Osteocyte (in vitro differentiated cells): Measurements from ENCODE around the gene TMEM106C. TPM values are rescaled to one million over a fixed set of nuclear protein-coding genes. Genes with fewer than 3 reads are reported as not detected.

Experiments
- DNase-seq: peaks from one replicate; pipeline ENCODE4 v3.0.0; 2021; ENCODE audit warnings: mixed read lengths; ENCODE audit not compliant: unreplicated experiment; ENCODE audit errors: extremely low spot score
- H3K27ac Mint-ChIP-seq: one replicate; pipeline ENCODE4 v1.8.0; 2021; ENCODE audit warnings: mild to moderate bottlenecking, mixed read lengths; ENCODE audit not compliant: unreplicated experiment
- H3K27me3 Mint-ChIP-seq: one replicate; pipeline ENCODE4 v1.8.0; 2021; ENCODE audit warnings: mixed read lengths; ENCODE audit not compliant: unreplicated experiment
- H3K36me3 Mint-ChIP-seq: one replicate; pipeline ENCODE4 v1.8.0; 2021; ENCODE audit warnings: mixed read lengths; ENCODE audit not compliant: unreplicated experiment
- H3K4me1 Mint-ChIP-seq: one replicate; pipeline ENCODE4 v1.8.0; 2021; ENCODE audit warnings: mixed read lengths; ENCODE audit not compliant: unreplicated experiment
- H3K4me3 Mint-ChIP-seq: one replicate; pipeline ENCODE4 v1.8.0; 2021; ENCODE audit warnings: mild to moderate bottlenecking, moderate library complexity, mixed read lengths; ENCODE audit not compliant: unreplicated experiment
- H3K9me3 Mint-ChIP-seq: one replicate; pipeline ENCODE4 v1.8.0; 2021; ENCODE audit warnings: mixed read lengths; ENCODE audit not compliant: unreplicated experiment
- CTCF ChIP-seq: fragments of 200-600 bp; sonication (generic); IDR thresholded peaks from 2 replicates; pipeline ENCODE4 v1.5.0; 2021; ENCODE audit warnings: antibody characterized with exemption, mild to moderate bottlenecking, moderate library complexity
- total RNA-seq: library from RNA; stranded (reverse); gene quantifications from 2 replicates; pipeline ENCODE4 v1.2.1, GENCODE V29; 2021

The TMEM106C gene
- total RNA-seq, 1 donor from 2014 or later = 53.2 TPM

DNA sequence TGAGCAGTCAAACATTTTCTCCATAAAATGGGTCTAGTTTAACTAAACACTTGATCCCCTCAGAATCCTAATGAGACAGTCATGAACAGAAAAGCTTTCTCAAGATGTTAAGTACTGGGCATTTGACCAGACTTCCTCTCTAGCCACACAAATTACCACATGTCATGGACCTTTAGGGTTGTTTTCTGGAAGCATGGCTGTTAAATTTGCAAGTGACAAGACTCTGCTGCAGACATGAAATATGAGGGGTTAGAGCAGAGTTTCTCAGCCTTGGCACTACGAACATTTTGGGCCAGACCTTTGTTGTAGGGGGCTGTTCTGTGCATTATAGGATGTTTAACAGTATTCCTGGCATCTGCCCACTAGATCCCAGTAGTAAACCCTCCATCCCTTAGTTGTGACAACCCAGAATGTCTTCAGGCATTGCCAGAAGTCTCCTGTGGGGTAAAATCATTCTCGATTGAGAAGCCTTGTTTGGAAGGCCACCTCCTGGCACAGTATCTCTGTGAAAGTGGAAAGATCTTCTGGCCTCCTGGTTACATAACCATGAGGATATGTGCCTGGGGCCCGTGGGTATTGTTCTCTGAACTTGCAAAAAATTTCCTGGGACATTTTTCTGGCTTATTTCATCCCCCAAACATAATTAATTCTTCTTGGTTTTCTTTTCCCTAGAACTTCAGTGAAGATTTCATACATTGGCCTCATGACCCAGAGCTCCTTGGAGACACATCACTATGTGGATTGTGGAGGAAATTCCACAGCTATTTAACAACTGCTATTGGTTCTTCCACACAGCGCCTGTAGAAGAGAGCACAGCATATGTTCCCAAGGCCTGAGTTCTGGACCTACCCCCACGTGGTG, 4.3 kb downstream of the TMEM106C start:
- peaks cover 4% of the 10 kb centered on the region for H3K36me3 Mint-ChIP-seq
- no peak overlapping the region for H3K27ac Mint-ChIP-seq
- TF ChIP-seq CTCF = no peak
- no peak for DNase-seq
- peaks cover 29% of the 10 kb centered on the region for H3K4me1 Mint-ChIP-seq
- H3K9me3 Mint-ChIP-seq = no peaks in the 10 kb centered on the region
- no peaks in the 10 kb centered on the region for H3K27me3 Mint-ChIP-seq
- no peak overlapping the region for H3K4me3 Mint-ChIP-seq

GRCh38 chr12:47969845-47970244, 6.4 kb downstream of the TMEM106C start:
- Mint-ChIP-seq H3K27ac (no peak overlapping the region), H3K4me3 (no peak overlapping the region), H3K36me3 (peaks cover 4% of the 10 kb centered on the region), H3K4me1 (peaks cover 12% of the 10 kb centered on the region), H3K9me3 (no peaks in the 10 kb centered on the region), H3K27me3 (no peaks in the 10 kb centered on the region)
- DNase-seq = no peak
- no peak for TF ChIP-seq CTCF

- Mint-ChIP-seq H3K4me3 (no peak overlapping the region), H3K27me3 (no peaks in the 10 kb centered on the region), H3K9me3 (no peaks in the 10 kb centered on the region), H3K27ac (no peak overlapping the region), H3K4me1 (peaks cover 12% of the 10 kb centered on the region), H3K36me3 (peaks cover under 1% of the 10 kb centered on the region)
- TF ChIP-seq CTCF = no peak
- no peak for DNase-seq
These were observed 7.4 kb downstream of the TMEM106C start for GRCh38 chr12:47970843-47971242.

DNA sequence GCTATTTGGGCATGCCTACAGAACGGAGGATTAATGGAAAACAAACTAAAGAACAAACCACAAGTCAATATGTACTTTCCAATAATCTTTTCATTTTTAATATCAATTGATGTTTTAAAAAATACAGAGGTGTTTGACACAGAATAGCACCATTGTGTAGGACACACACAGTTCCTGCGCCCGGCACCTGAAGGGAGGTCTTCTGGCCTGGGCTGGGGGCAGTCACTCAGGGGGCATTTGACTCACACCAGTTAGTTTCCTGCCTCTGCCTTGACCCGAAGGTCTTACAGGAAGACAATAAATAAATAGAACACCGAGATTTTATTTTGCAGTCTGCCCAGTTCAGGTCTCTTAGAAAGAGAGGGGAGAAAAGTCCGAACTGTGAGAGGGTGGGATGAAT, 9.5 kb downstream of the TMEM106C start:
- no peak for TF ChIP-seq CTCF
- Mint-ChIP-seq H3K4me1 (peaks cover 4% of the 10 kb centered on the region), H3K27me3 (no peaks in the 10 kb centered on the region), H3K36me3 (no peaks in the 10 kb centered on the region), H3K4me3 (no peak overlapping the region), H3K9me3 (no peaks in the 10 kb centered on the region), H3K27ac (no peak overlapping the region)
- no peak for DNase-seq

GRCh38 chr12:47973870-47974269, 10.5 kb downstream of the TMEM106C start:
- TF ChIP-seq CTCF = no peak
- Mint-ChIP-seq H3K27ac (no peak overlapping the region), H3K4me1 (no peaks in the 10 kb centered on the region), H3K27me3 (no peaks in the 10 kb centered on the region), H3K4me3 (no peak overlapping the region), H3K36me3 (no peaks in the 10 kb centered on the region), H3K9me3 (no peaks in the 10 kb centered on the region)
- no peak for DNase-seq
